HCT116 (cell line): ENCODE data around the gene PKIB. TPM values are rescaled to one million over a fixed set of nuclear protein-coding genes. Genes with fewer than 3 reads are reported as not detected.

Source experiments
- ATAC-seq: fragments of 200-7000 bp; cut with Tn5 transposase; 2 replicates; pipeline ENCODE4 v1.9.1; 2020; ENCODE audit warnings: mild to moderate bottlenecking, moderate library complexity
- BruUV-seq: library from RNA; stranded (reverse); fragments of 400-500 nt; replicated peaks from 2 replicates; lab custom pipeline; 2021; lab: Mats Ljungman, UMichigan
- CTCF ChIA-PET: fragments of 300-600 bp; sonication (Branson Sonifier 250); formaldehyde crosslinking; loops from one replicate; lab custom pipeline; 2021; ENCODE audit warnings: antibody characterized with exemption; lab: Charles Lee
- POLR2A ChIA-PET: fragments of 300-600, 350-600 bp; sonication (Branson Sonifier 250); formaldehyde crosslinking; loops from one replicate; lab custom pipeline; 2021; ENCODE audit warnings: antibody characterized with exemption; lab: Charles Lee
- RAD21 ChIA-PET, 2 experiments: fragments of 300-600 bp; sonication (Branson Sonifier 250); formaldehyde crosslinking; loops; one replicate each; lab custom pipeline; 2023; ENCODE audit warnings: low total read pairs in 2 of 2; ENCODE audit not compliant: uncharacterized antibody in 2 of 2, unreplicated experiment in 2 of 2, low non-redundant PET in 1 of 2; lab: Charles Lee
- DNase-seq: peaks from one replicate; pipeline ENCODE4 v3.0.0-alpha.2; 2010; ENCODE audit warnings: low read depth, low spot score
- H2AFZ ChIP-seq: fragments of 200-600 bp; shearing (Covaris generic), sonication (generic); 2 replicates; pipeline ENCODE4 v1.6.1; 2017; ENCODE audit warnings: low read depth, mixed run types, mixed read lengths, antibody characterized with exemption, low read length; ENCODE audit not compliant: poor library complexity, severe bottlenecking
- H3K27ac ChIP-seq: 2 replicates; pipeline ENCODE4 v1.5.1; 2012; ENCODE audit warnings: low read depth, low read length
- H3K27me3 ChIP-seq: fragments of 200-600 bp; sonication (generic); 2 replicates; pipeline ENCODE4 v1.6.1; 2016; ENCODE audit warnings: mixed run types, low read length, mixed read lengths; ENCODE audit not compliant: insufficient read depth
- H3K36me3 ChIP-seq, 2 experiments: fragments of 200-500 bp in 1 of 2; fragments of 200-600 bp in 1 of 2; sonication (Bioruptor generic) in 1 of 2; sonication (generic) in 1 of 2; 2 replicates each; pipeline versions ENCODE4 v1.5.1 to v1.6.1; 2014 to 2016; ENCODE audit warnings: low read length in 2 of 2, inconsistent platforms in 1 of 2, mixed read lengths in 1 of 2, mixed run types in 1 of 2; ENCODE audit not compliant: insufficient read depth in 2 of 2, control insufficient read depth in 1 of 2
- H3K4me1 ChIP-seq, 2 experiments: fragments of 200-600 bp in 1 of 2; sonication (generic) in 1 of 2; 2 replicates each; pipeline versions ENCODE4 v1.5.1 to v1.6.1; 2012 to 2017; ENCODE audit warnings: low read length in 2 of 2, inconsistent platforms in 1 of 2, mild to moderate bottlenecking in 1 of 2, mixed read lengths in 1 of 2, mixed run types in 1 of 2, moderate library complexity in 1 of 2; ENCODE audit not compliant: insufficient read depth in 2 of 2, control insufficient read depth in 1 of 2
- H3K4me2 ChIP-seq: fragments of 200-600 bp; sonication (generic); 2 replicates; pipeline ENCODE4 v1.6.1; 2017; ENCODE audit warnings: mixed run types, low read length, mixed read lengths
- H3K4me3 ChIP-seq, 2 experiments: fragments of 200-600 bp in 1 of 2; sonication (generic) in 1 of 2; replicated peaks in 1 of 2; 2 replicates each; pipeline ENCODE4 v1.5.1; 2011 to 2016; ENCODE audit warnings: low read length in 2 of 2, control low read depth in 1 of 2, low read depth in 1 of 2, mild to moderate bottlenecking in 1 of 2, mixed read lengths in 1 of 2, mixed run types in 1 of 2
- H3K79me2 ChIP-seq: fragments of 200-600 bp; sonication (generic); 2 replicates; pipeline ENCODE4 v1.6.1; 2017; ENCODE audit warnings: mild to moderate bottlenecking, mixed run types, low read length, moderate library complexity, mixed read lengths; ENCODE audit not compliant: insufficient read depth
- H3K9ac ChIP-seq: fragments of 200-600 bp; sonication (generic); 2 replicates; pipeline ENCODE4 v1.6.1; 2016; ENCODE audit warnings: low read length, mixed read lengths
- H3K9me2 ChIP-seq: fragments of 200-600 bp; sonication (generic), shearing (Covaris generic); 2 replicates; pipeline ENCODE4 v1.6.1; 2017; ENCODE audit warnings: mixed run types, mild to moderate bottlenecking, moderate library complexity; ENCODE audit not compliant: insufficient read depth
- H3K9me3 ChIP-seq, 2 experiments: fragments of 200-500 bp in 1 of 2; fragments of 200-600 bp in 1 of 2; sonication (Bioruptor generic) in 1 of 2; sonication (generic) in 1 of 2; 2 replicates each; pipeline ENCODE4 v1.6.1; 2014 to 2017; ENCODE audit warnings: low read length in 2 of 2, mixed read lengths in 2 of 2, inconsistent platforms in 1 of 2, low read depth in 1 of 2, mild to moderate bottlenecking in 1 of 2, mixed run types in 1 of 2, moderate library complexity in 1 of 2; ENCODE audit not compliant: control insufficient read depth in 1 of 2, insufficient read depth in 1 of 2
- H4K20me1 ChIP-seq: fragments of 200-600 bp; sonication (generic), shearing (Covaris generic); 2 replicates; pipeline ENCODE4 v1.6.1; 2017; ENCODE audit warnings: mixed run types, mild to moderate bottlenecking, moderate library complexity; ENCODE audit not compliant: insufficient read depth
- CBX3 ChIP-seq: IDR thresholded peaks from 2 replicates; pipeline ENCODE4 v1.6.1; 2012; ENCODE audit warnings: low read depth
- CEBPB ChIP-seq: IDR thresholded peaks from 2 replicates; pipeline ENCODE4 v1.6.1; 2012; ENCODE audit warnings: low read depth
- EGR1 ChIP-seq: IDR thresholded peaks from 2 replicates; pipeline ENCODE4 v1.6.1; 2012; ENCODE audit warnings: low read depth
- ELF1 ChIP-seq: IDR thresholded peaks from 2 replicates; pipeline ENCODE4 v1.6.1; 2012; ENCODE audit warnings: low read depth, borderline replicate concordance
- EZH2 ChIP-seq: fragments of 200-600 bp; sonication (generic); IDR thresholded peaks from 2 replicates; pipeline ENCODE4 v1.6.1; 2017; ENCODE audit warnings: antibody characterized with exemption, mixed run types
- FOSL1 ChIP-seq: IDR thresholded peaks from 2 replicates; pipeline ENCODE4 v1.6.1; 2012; ENCODE audit warnings: low read depth
- JUND ChIP-seq: IDR thresholded peaks from 2 replicates; pipeline ENCODE4 v1.6.1; 2012
- POLR2A ChIP-seq: IDR thresholded peaks from 2 replicates; pipeline ENCODE4 v1.7.0; 2011; ENCODE audit warnings: borderline replicate concordance; ENCODE audit not compliant: insufficient read depth, insufficient read length; ENCODE audit errors: extremely low read depth
- POLR2AphosphoS5 ChIP-seq: IDR thresholded peaks from 2 replicates; pipeline ENCODE4 v1.6.1; 2011; ENCODE audit warnings: mild to moderate bottlenecking, low read depth, low read length, moderate library complexity
- RAD21 ChIP-seq: IDR thresholded peaks from 2 replicates; pipeline ENCODE4 v1.6.1; 2012; ENCODE audit warnings: low read depth, mild to moderate bottlenecking
- SIN3A ChIP-seq: IDR thresholded peaks from 2 replicates; pipeline ENCODE4 v1.6.1; 2012; ENCODE audit warnings: low read depth
- SP1 ChIP-seq: IDR thresholded peaks from 2 replicates; pipeline ENCODE4 v1.6.1; 2012; ENCODE audit warnings: low read depth
- SRF ChIP-seq: IDR thresholded peaks from 2 replicates; pipeline ENCODE4 v1.6.1; 2012; ENCODE audit warnings: low read depth
- YY1 ChIP-seq: IDR thresholded peaks from 2 replicates; pipeline ENCODE4 v1.6.1; 2011; ENCODE audit warnings: low read length, low read depth, moderate library complexity, mild to moderate bottlenecking; ENCODE audit not compliant: insufficient replicate concordance; ENCODE audit errors: extremely low read depth
- ZFX ChIP-seq: fragments of 450-650 bp; IDR thresholded peaks from 2 replicates; pipeline ENCODE4 v1.6.1; 2017
- ZNF274 ChIP-seq: fragments of 200-500 bp; sonication (Bioruptor generic); IDR thresholded peaks from 2 replicates; pipeline ENCODE4 v1.6.1; 2014; ENCODE audit warnings: mild to moderate bottlenecking, low read depth, low read length, inconsistent platforms
- intact Hi-C: fragments of 100-400 bp; cut with micrococcal nuclease; formaldehyde crosslinking; loops from 2 replicates; pipeline ENCODE4 v1.10.0; 2022
- total RNA-seq: library from RNA; stranded (reverse); gene quantifications from one replicate; pipeline ENCODE4 v1.2.1, GENCODE V29; 2021; ENCODE audit not compliant: unreplicated experiment
- TF ChIP-seq, protein P1 (sequence below): IDR thresholded peaks from 2 replicates; pipeline ENCODE4 v1.6.1; 2012
- TF ChIP-seq, protein P2 (sequence below), 3 experiments: fragments of 200-600 bp in 1 of 3; sonication (generic) in 1 of 3; IDR thresholded peaks in 2 of 3; conservative IDR thresholded peaks in 1 of 3; 2 replicates each; pipeline ENCODE4 v1.5.1; 2012 to 2017; ENCODE audit warnings: low read depth in 2 of 3, low read length in 2 of 3, antibody characterized with exemption in 1 of 3, borderline replicate concordance in 1 of 3, control low read depth in 1 of 3, mild to moderate bottlenecking in 1 of 3, mixed read lengths in 1 of 3, mixed run types in 1 of 3, moderate library complexity in 1 of 3; ENCODE audit not compliant: insufficient read depth in 1 of 3
- TF ChIP-seq, protein P3 (sequence below): IDR thresholded peaks from 2 replicates; pipeline ENCODE4 v1.6.1; 2011; ENCODE audit warnings: mild to moderate bottlenecking, low read length, moderate library complexity; ENCODE audit not compliant: insufficient replicate concordance; ENCODE audit errors: extremely low read depth
- TF ChIP-seq, protein P4 (sequence below): IDR thresholded peaks from 2 replicates; pipeline ENCODE4 v1.6.1; 2012; ENCODE audit warnings: low read depth
- TF ChIP-seq, protein P5 (sequence below): IDR thresholded peaks from 2 replicates; pipeline ENCODE4 v1.6.1; 2012

The PKIB gene
- total RNA-seq, 1 experiment from 2014 or later, result 24.0 TPM

DNA sequence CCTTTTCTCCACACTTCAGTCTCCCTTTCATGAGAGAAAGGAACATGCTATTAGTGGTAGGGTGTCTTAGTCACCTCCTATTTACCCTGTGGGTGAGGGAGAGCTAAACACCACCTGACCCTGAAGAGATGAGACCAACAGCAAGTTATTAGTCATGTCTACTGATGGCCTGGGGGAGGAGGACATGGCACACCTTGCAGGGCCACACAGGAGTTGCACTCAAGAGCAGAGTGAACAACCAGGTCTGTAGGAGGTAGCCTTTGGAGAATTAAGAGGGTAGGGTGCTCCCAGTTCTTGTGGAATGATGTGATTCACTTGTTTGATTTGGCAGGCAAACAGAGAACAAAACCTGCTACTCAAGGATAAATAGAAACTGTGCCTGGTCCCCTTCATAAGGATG lies 86.6 kb downstream of the PKIB start:
- H3K9me3 ChIP-seq, result no peaks in the 10 kb centered on the region
- no peaks in the 10 kb centered on the region for H3K79me2 ChIP-seq
- DNase-seq, result peak; percentile 91
- BruUV-seq, result no TSS peak
- H3K27ac ChIP-seq, result peak overlapping the region; percentile 72
- peak overlapping the region; percentile 65 for H3K4me2 ChIP-seq
- peak; percentile 86 for ATAC-seq
- intact Hi-C loops, result no loop called here
- RAD21 ChIA-PET, result no interaction called here
- POLR2A ChIA-PET, result interaction anchor here (0.7 to 1.6 kb wide), 3 partner anchors 15 to 93 kb away, joined by 3 to 6 read pairs (median 3); partner anchors contain the start of gene PKIB
- H3K4me3 ChIP-seq, result peak overlapping the region in 1 of 2 experiments; percentile 30; a peak in 2 of 4 replicates
- CTCF ChIA-PET, result interaction anchor here (2.2 kb wide), 1 partner anchor 87 kb away, joined by 6 read pairs; the partner anchor contains the start of gene PKIB
- H2AFZ ChIP-seq, result no peak overlapping the region
- H3K9ac ChIP-seq, result peak overlapping the region; percentile 27; the same call in 1 of the 2 replicates
- no peaks in the 10 kb centered on the region for H3K36me3 ChIP-seq
- no peaks in the 10 kb centered on the region for H4K20me1 ChIP-seq
- peaks cover 23 to 58% of the 10 kb centered on the region in 2 experiments for H3K4me1 ChIP-seq
- no peaks in the 10 kb centered on the region for H3K27me3 ChIP-seq
- no peaks in the 10 kb centered on the region for H3K9me2 ChIP-seq
- TF ChIP-seq YY1 (peak; percentile 54), CEBPB (peak; percentile 73), ZNF274 (no peak), SP1 (peak; percentile 95), POLR2A (no peak), SIN3A (peak; percentile 63; the same call in 1 of the 2 replicates), RAD21 (peak; percentile 45; the same call in 1 of the 2 replicates), ELF1 (no peak), SRF (peak; percentile 52; the same call in 1 of the 2 replicates), ZFX (no peak), JUND (peak; percentile 96), FOSL1 (peak; percentile 77), POLR2AphosphoS5 (peak; percentile 50; the same call in 1 of the 2 replicates), EGR1 (no peak), EZH2 (no peak), CBX3 (peak; percentile 96)
- TF ChIP-seq, protein P1, sequence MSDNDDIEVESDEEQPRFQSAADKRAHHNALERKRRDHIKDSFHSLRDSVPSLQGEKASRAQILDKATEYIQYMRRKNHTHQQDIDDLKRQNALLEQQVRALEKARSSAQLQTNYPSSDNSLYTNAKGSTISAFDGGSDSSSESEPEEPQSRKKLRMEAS, result peak; percentile 79
- TF ChIP-seq, protein P2, sequence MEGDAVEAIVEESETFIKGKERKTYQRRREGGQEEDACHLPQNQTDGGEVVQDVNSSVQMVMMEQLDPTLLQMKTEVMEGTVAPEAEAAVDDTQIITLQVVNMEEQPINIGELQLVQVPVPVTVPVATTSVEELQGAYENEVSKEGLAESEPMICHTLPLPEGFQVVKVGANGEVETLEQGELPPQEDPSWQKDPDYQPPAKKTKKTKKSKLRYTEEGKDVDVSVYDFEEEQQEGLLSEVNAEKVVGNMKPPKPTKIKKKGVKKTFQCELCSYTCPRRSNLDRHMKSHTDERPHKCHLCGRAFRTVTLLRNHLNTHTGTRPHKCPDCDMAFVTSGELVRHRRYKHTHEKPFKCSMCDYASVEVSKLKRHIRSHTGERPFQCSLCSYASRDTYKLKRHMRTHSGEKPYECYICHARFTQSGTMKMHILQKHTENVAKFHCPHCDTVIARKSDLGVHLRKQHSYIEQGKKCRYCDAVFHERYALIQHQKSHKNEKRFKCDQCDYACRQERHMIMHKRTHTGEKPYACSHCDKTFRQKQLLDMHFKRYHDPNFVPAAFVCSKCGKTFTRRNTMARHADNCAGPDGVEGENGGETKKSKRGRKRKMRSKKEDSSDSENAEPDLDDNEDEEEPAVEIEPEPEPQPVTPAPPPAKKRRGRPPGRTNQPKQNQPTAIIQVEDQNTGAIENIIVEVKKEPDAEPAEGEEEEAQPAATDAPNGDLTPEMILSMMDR (IDR thresholded peaks at IDR 0.05 in 2 of 3, conservative IDR thresholded peaks at IDR 0.05 in 1 of 3; ENCODE audit: borderline replicate concordance in 1 of 3, insufficient read depth in 1 of 3, low read depth in 2 of 3, low read length in 2 of 3), result no peak
- TF ChIP-seq, protein P3, sequence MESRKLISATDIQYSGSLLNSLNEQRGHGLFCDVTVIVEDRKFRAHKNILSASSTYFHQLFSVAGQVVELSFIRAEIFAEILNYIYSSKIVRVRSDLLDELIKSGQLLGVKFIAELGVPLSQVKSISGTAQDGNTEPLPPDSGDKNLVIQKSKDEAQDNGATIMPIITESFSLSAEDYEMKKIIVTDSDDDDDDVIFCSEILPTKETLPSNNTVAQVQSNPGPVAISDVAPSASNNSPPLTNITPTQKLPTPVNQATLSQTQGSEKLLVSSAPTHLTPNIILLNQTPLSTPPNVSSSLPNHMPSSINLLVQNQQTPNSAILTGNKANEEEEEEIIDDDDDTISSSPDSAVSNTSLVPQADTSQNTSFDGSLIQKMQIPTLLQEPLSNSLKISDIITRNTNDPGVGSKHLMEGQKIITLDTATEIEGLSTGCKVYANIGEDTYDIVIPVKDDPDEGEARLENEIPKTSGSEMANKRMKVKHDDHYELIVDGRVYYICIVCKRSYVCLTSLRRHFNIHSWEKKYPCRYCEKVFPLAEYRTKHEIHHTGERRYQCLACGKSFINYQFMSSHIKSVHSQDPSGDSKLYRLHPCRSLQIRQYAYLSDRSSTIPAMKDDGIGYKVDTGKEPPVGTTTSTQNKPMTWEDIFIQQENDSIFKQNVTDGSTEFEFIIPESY, result no peak
- TF ChIP-seq, protein P4, sequence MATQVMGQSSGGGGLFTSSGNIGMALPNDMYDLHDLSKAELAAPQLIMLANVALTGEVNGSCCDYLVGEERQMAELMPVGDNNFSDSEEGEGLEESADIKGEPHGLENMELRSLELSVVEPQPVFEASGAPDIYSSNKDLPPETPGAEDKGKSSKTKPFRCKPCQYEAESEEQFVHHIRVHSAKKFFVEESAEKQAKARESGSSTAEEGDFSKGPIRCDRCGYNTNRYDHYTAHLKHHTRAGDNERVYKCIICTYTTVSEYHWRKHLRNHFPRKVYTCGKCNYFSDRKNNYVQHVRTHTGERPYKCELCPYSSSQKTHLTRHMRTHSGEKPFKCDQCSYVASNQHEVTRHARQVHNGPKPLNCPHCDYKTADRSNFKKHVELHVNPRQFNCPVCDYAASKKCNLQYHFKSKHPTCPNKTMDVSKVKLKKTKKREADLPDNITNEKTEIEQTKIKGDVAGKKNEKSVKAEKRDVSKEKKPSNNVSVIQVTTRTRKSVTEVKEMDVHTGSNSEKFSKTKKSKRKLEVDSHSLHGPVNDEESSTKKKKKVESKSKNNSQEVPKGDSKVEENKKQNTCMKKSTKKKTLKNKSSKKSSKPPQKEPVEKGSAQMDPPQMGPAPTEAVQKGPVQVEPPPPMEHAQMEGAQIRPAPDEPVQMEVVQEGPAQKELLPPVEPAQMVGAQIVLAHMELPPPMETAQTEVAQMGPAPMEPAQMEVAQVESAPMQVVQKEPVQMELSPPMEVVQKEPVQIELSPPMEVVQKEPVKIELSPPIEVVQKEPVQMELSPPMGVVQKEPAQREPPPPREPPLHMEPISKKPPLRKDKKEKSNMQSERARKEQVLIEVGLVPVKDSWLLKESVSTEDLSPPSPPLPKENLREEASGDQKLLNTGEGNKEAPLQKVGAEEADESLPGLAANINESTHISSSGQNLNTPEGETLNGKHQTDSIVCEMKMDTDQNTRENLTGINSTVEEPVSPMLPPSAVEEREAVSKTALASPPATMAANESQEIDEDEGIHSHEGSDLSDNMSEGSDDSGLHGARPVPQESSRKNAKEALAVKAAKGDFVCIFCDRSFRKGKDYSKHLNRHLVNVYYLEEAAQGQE, result no peak
- TF ChIP-seq, protein P5, sequence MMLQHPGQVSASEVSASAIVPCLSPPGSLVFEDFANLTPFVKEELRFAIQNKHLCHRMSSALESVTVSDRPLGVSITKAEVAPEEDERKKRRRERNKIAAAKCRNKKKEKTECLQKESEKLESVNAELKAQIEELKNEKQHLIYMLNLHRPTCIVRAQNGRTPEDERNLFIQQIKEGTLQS, result no peak
